SK-N-SH (cell line): ENCODE data around the gene HMGXB3. TPM values are rescaled to one million over a fixed set of nuclear protein-coding genes. Genes with fewer than 3 reads are reported as not detected.

Experiments
- CTCF ChIA-PET: fragments of 300-600, 350-600 bp; formaldehyde crosslinking; extraction: SDS; loops from one replicate; lab custom pipeline; 2021; lab: Yijun Ruan, JAX
- POLR2A ChIA-PET: fragments of 350-600 bp; sonication (Branson Sonifier 250); formaldehyde crosslinking; extraction: SDS; loops from one replicate; lab custom pipeline; 2020; ENCODE audit warnings: antibody characterized with exemption, inconsistent platforms; lab: Yijun Ruan, JAX
- DNase-seq: peaks from one replicate; pipeline ENCODE4 v3.0.0; 2012
- H2AFZ ChIP-seq: fragments of 200-600 bp; sonication (generic); 2 replicates; pipeline ENCODE4 v1.8.1; 2016; ENCODE audit warnings: antibody characterized with exemption, mild to moderate bottlenecking, low read depth
- H3F3A ChIP-seq: fragments of 200-600 bp; sonication (generic); replicated peaks from 2 replicates; pipeline ENCODE3; 2016; ENCODE audit warnings: antibody characterized with exemption, mild to moderate bottlenecking; ENCODE audit not compliant: insufficient read depth
- H3K27ac ChIP-seq, 2 experiments: fragments of 200-500 bp in 1 of 2; fragments of 200-600 bp in 1 of 2; sonication (Bioruptor generic) in 1 of 2; sonication (generic), shearing (Covaris generic) in 1 of 2; 2 replicates each; pipeline versions ENCODE4 v1.5.1 to v1.6.1; 2014 to 2016; ENCODE audit warnings: low read depth in 2 of 2, inconsistent platforms in 1 of 2, low read length in 1 of 2, mild to moderate bottlenecking in 1 of 2, mixed read lengths in 1 of 2
- H3K27me3 ChIP-seq: fragments of 200-600 bp; sonication (generic), shearing (Covaris generic); 2 replicates; pipeline ENCODE4 v1.6.1; 2016; ENCODE audit warnings: mixed run types; ENCODE audit not compliant: insufficient read depth
- H3K36me3 ChIP-seq, 2 experiments: fragments of 200-500 bp in 1 of 2; fragments of 200-600 bp in 1 of 2; sonication (Bioruptor generic) in 1 of 2; sonication (generic) in 1 of 2; replicated peaks in 1 of 2; 2 replicates each; pipeline versions ENCODE3 to v1.5.1; 2014 to 2016; ENCODE audit warnings: low read length in 1 of 2, mild to moderate bottlenecking in 1 of 2; ENCODE audit not compliant: insufficient read depth in 2 of 2, control insufficient read depth in 1 of 2
- H3K4me1 ChIP-seq, 2 experiments: fragments of 200-500 bp in 1 of 2; fragments of 200-600 bp in 1 of 2; sonication (Bioruptor generic) in 1 of 2; sonication (generic), shearing (Covaris generic) in 1 of 2; 2 replicates each; pipeline versions ENCODE4 v1.5.1 to v1.6.1; 2014 to 2016; ENCODE audit warnings: low read depth in 1 of 2, low read length in 1 of 2, mixed run types in 1 of 2; ENCODE audit not compliant: insufficient read depth in 2 of 2, control insufficient read depth in 1 of 2
- H3K4me2 ChIP-seq: fragments of 200-600 bp; sonication (generic), shearing (Covaris generic); 2 replicates; pipeline ENCODE4 v1.6.1; 2017; ENCODE audit warnings: mixed run types
- H3K4me3 ChIP-seq, 2 experiments: fragments of 200-500 bp in 1 of 2; fragments of 200-600 bp in 1 of 2; sonication (Bioruptor generic) in 1 of 2; sonication (generic), shearing (Covaris generic) in 1 of 2; 2 replicates each; pipeline versions ENCODE4 v1.5.1 to v1.8.1; 2014 to 2016; ENCODE audit warnings: low read depth in 2 of 2, inconsistent platforms in 1 of 2, low read length in 1 of 2, mild to moderate bottlenecking in 1 of 2, mixed read lengths in 1 of 2, moderate library complexity in 1 of 2
- H3K79me2 ChIP-seq: fragments of 200-600 bp; sonication (generic); 2 replicates; pipeline ENCODE4 v1.8.1; 2017; ENCODE audit warnings: mild to moderate bottlenecking; ENCODE audit not compliant: insufficient read depth
- H3K9ac ChIP-seq: fragments of 200-600 bp; sonication (generic); 2 replicates; pipeline ENCODE4 v1.6.1; 2017; ENCODE audit warnings: mixed run types
- H3K9me2 ChIP-seq: fragments of 200-600 bp; sonication (generic); 2 replicates; pipeline ENCODE4 v1.6.1; 2017; ENCODE audit warnings: mixed run types
- H3K9me3 ChIP-seq: fragments of 200-600 bp; sonication (generic); 2 replicates; pipeline ENCODE4 v1.6.1; 2017; ENCODE audit warnings: mixed run types, mild to moderate bottlenecking, moderate library complexity
- H4K20me1 ChIP-seq: fragments of 200-600 bp; sonication (generic); 2 replicates; pipeline ENCODE4 v1.6.1; 2017; ENCODE audit warnings: mild to moderate bottlenecking, mixed run types; ENCODE audit not compliant: insufficient read depth
- CHD2 ChIP-seq: fragments of 150-350 bp; IDR thresholded peaks from 2 replicates; pipeline ENCODE4 v1.6.1; 2018; ENCODE audit warnings: low read length; ENCODE audit not compliant: partially characterized antibody
- ELF1 ChIP-seq: IDR thresholded peaks from 2 replicates; pipeline ENCODE4 v1.4.0; 2012
- EP300 ChIP-seq, 2 experiments: IDR thresholded peaks; 2 replicates each; pipeline versions ENCODE4 v1.4.0 to v1.6.1; 2012; ENCODE audit warnings: borderline replicate concordance in 1 of 2, low read depth in 1 of 2, low read length in 1 of 2
- FOSL2 ChIP-seq: IDR thresholded peaks from 2 replicates; pipeline ENCODE4 v1.4.0; 2012; ENCODE audit warnings: low read depth, mild to moderate bottlenecking, moderate library complexity, borderline replicate concordance
- FOXJ3 ChIP-seq: sonication (generic); formaldehyde crosslinking; IDR thresholded peaks from 2 replicates; pipeline ENCODE4 v1.5.1; 2020; ENCODE audit warnings: mild to moderate bottlenecking, missing genetic modification reagents
- FOXM1 ChIP-seq: IDR thresholded peaks from 2 replicates; pipeline ENCODE4 v1.4.0; 2012; ENCODE audit warnings: low read depth, mild to moderate bottlenecking
- GATA2 ChIP-seq: sonication (generic); formaldehyde crosslinking; IDR thresholded peaks from 2 replicates; pipeline ENCODE4 v1.5.0; 2020; ENCODE audit warnings: mild to moderate bottlenecking, missing genetic modification reagents
- MEF2A ChIP-seq: IDR thresholded peaks from 2 replicates; pipeline ENCODE4 v1.4.0; 2012; ENCODE audit warnings: low read depth, borderline replicate concordance
- POLR2AphosphoS5 ChIP-seq: IDR thresholded peaks from 2 replicates; pipeline ENCODE4 v1.6.1; 2012; ENCODE audit warnings: low read depth, low read length
- RFX5 ChIP-seq: IDR thresholded peaks from 2 replicates; pipeline ENCODE4 v1.6.1; 2012; ENCODE audit warnings: mild to moderate bottlenecking, improper control_type of control experiment, low read length
- RXRA ChIP-seq: IDR thresholded peaks from 2 replicates; pipeline ENCODE4 v1.4.0; 2012; ENCODE audit warnings: low read depth, mild to moderate bottlenecking, borderline replicate concordance
- SIN3A ChIP-seq: IDR thresholded peaks from 2 replicates; pipeline ENCODE4 v1.6.1; 2012; ENCODE audit warnings: low read depth, mild to moderate bottlenecking, low read length, moderate library complexity, borderline replicate concordance
- SMC3 ChIP-seq: IDR thresholded peaks from 2 replicates; pipeline ENCODE4 v1.6.1; 2012; ENCODE audit warnings: low read depth, low read length, improper control_type of control experiment
- TAF1 ChIP-seq: IDR thresholded peaks from 2 replicates; pipeline ENCODE4 v1.6.1; 2012; ENCODE audit warnings: low read depth, mild to moderate bottlenecking, low read length, moderate library complexity, borderline replicate concordance
- TCF12 ChIP-seq: IDR thresholded peaks from 2 replicates; pipeline ENCODE4 v1.4.0; 2012
- TEAD4 ChIP-seq: IDR thresholded peaks from 2 replicates; pipeline ENCODE4 v1.4.0; 2012; ENCODE audit warnings: mild to moderate bottlenecking, borderline replicate concordance; ENCODE audit not compliant: insufficient read depth
- YY1 ChIP-seq: IDR thresholded peaks from 2 replicates; pipeline ENCODE4 v1.4.0; 2012; ENCODE audit warnings: low read depth, mild to moderate bottlenecking
- WGBS: methylation state at CpG from one replicate; pipeline ENCODE4 v1.1.6; 2017; ENCODE audit warnings: low lambda C conversion rate; 5-methylcytosine and 5-hydroxymethylcytosine counted together
- polyA plus RNA-seq, 3 experiments: library from polyadenylated mRNA; depleted of rRNA; stranded (reverse); fragments of >200 nt; gene quantifications; 2 replicates each; pipeline ENCODE4 v1.2.3, GENCODE V29; 2012
- TF ChIP-seq, protein P1 (sequence below): fragments of 150-350 bp; IDR thresholded peaks from 2 replicates; pipeline ENCODE4 v1.6.1; 2016; ENCODE audit warnings: mild to moderate bottlenecking, low read depth, low read length
- TF ChIP-seq, protein P2 (sequence below): IDR thresholded peaks from 2 replicates; pipeline ENCODE4 v1.6.1; 2012; ENCODE audit warnings: mild to moderate bottlenecking, low read depth, low read length, moderate library complexity
- TF ChIP-seq, protein P3 (sequence below): IDR thresholded peaks from 2 replicates; pipeline ENCODE4 v1.4.0; 2012; ENCODE audit warnings: low read depth, borderline replicate concordance
- TF ChIP-seq, protein P4 (sequence below): fragments of 200-600 bp; sonication (generic); IDR thresholded peaks from 2 replicates; pipeline ENCODE4 v1.6.1; 2017; ENCODE audit warnings: antibody characterized with exemption, mild to moderate bottlenecking, moderate library complexity
- TF ChIP-seq, protein P5 (sequence below): IDR thresholded peaks from 2 replicates; pipeline ENCODE4 v1.4.0; 2012; ENCODE audit warnings: low read depth
- TF ChIP-seq, protein P6 (sequence below): fragments of 150-350 bp; IDR thresholded peaks from 2 replicates; pipeline ENCODE4 v1.6.1; 2017; ENCODE audit warnings: antibody characterized with exemption, low read length, low read depth, borderline replicate concordance

Gene HMGXB3
- polyA plus RNA-seq, 1 of the 3 experiments (the other 2 are of a cell fraction), result 28.8 TPM

DNA sequence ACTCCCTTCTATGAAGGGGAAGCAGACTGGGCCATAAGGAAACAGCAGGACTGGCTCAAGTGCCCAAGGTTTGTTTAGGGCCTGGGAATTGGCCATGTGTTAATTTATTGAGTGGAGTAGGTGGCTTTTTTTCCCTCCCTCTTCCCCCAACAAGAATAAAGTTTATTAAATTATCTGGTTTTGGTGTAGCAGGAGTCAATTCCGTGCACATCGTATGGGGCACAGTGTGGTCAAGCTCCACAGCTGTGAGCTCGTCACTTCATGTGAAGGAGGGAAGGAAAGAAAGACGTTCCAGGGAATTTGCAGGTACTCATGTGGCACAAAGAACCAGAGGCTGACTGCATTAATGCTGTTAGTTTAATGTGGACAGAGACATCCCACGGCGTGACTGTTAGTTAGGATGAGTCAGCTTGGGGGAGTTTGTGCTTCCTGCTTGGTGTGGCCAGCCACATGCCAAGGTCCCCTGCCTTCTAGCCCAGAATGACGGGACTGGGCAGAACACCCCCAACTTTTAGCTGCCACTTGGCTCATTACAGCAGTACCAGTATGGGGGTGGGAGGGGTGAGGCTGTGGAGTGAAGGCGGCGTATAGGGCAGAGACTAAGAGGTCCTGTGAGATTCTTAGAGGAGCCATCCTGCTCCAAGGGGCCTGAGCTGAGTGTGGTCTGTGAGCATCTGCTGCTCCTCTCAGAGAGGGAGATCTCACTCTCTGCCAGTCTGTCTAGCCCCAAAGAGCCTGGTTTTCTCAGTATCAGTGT lies 52.6 kb downstream of the HMGXB3 start:
- H3K9ac ChIP-seq, result peak overlapping the region; percentile 24; the same call in 1 of the 2 replicates
- H3K4me2 ChIP-seq, result peak overlapping the region; percentile 29; the same call in 1 of the 2 replicates
- peaks cover 6% of the 10 kb centered on the region for H3F3A ChIP-seq
- no peak overlapping the region for H3K4me3 ChIP-seq
- H3K9me3 ChIP-seq, result no peaks in the 10 kb centered on the region
- H3K27me3 ChIP-seq, result no peaks in the 10 kb centered on the region
- H3K36me3 ChIP-seq, result peaks cover 37 to 69% of the 10 kb centered on the region in 2 experiments
- ChIA-PET CTCF (no interaction called here), POLR2A (no interaction called here)
- 50% methylated on average over 7 of the region's 9 CpGs for WGBS
- H3K9me2 ChIP-seq, result no peaks in the 10 kb centered on the region
- H4K20me1 ChIP-seq, result no peaks in the 10 kb centered on the region
- DNase-seq, result peak; percentile 5
- H3K27ac ChIP-seq, result peak overlapping the region; percentile 14 to 65; a peak in 3 of 4 replicates
- H3K4me1 ChIP-seq, result peaks cover 0 to 7% of the 10 kb centered on the region in 2 experiments; a peak in 3 of 4 replicates
- H2AFZ ChIP-seq, result no peak overlapping the region
- H3K79me2 ChIP-seq, result no peaks in the 10 kb centered on the region
- TF ChIP-seq YY1 (no peak), FOXM1 (no peak), TAF1 (no peak), CHD2 (no peak), SIN3A (no peak), TEAD4 (no peak), SMC3 (no peak), MEF2A (no peak), FOSL2 (peak; percentile 69; the same call in 1 of the 2 replicates), POLR2AphosphoS5 (no peak), RFX5 (no peak), EP300 (IDR thresholded peaks at IDR 0.05; ENCODE audit: borderline replicate concordance in 1 of 2, low read depth in 1 of 2, low read length in 1 of 2) (no peak), FOXJ3 (CRISPR knock-in tag) (no peak), RXRA (no peak), ELF1 (no peak), GATA2 (CRISPR knock-in tag) (no peak), TCF12 (peak; percentile 34; the same call in 1 of the 2 replicates)
- TF ChIP-seq, protein P1, sequence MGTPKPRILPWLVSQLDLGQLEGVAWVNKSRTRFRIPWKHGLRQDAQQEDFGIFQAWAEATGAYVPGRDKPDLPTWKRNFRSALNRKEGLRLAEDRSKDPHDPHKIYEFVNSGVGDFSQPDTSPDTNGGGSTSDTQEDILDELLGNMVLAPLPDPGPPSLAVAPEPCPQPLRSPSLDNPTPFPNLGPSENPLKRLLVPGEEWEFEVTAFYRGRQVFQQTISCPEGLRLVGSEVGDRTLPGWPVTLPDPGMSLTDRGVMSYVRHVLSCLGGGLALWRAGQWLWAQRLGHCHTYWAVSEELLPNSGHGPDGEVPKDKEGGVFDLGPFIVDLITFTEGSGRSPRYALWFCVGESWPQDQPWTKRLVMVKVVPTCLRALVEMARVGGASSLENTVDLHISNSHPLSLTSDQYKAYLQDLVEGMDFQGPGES, result no peak
- TF ChIP-seq, protein P2, sequence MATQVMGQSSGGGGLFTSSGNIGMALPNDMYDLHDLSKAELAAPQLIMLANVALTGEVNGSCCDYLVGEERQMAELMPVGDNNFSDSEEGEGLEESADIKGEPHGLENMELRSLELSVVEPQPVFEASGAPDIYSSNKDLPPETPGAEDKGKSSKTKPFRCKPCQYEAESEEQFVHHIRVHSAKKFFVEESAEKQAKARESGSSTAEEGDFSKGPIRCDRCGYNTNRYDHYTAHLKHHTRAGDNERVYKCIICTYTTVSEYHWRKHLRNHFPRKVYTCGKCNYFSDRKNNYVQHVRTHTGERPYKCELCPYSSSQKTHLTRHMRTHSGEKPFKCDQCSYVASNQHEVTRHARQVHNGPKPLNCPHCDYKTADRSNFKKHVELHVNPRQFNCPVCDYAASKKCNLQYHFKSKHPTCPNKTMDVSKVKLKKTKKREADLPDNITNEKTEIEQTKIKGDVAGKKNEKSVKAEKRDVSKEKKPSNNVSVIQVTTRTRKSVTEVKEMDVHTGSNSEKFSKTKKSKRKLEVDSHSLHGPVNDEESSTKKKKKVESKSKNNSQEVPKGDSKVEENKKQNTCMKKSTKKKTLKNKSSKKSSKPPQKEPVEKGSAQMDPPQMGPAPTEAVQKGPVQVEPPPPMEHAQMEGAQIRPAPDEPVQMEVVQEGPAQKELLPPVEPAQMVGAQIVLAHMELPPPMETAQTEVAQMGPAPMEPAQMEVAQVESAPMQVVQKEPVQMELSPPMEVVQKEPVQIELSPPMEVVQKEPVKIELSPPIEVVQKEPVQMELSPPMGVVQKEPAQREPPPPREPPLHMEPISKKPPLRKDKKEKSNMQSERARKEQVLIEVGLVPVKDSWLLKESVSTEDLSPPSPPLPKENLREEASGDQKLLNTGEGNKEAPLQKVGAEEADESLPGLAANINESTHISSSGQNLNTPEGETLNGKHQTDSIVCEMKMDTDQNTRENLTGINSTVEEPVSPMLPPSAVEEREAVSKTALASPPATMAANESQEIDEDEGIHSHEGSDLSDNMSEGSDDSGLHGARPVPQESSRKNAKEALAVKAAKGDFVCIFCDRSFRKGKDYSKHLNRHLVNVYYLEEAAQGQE, result peak; percentile 67; the same call in 1 of the 2 replicates
- TF ChIP-seq, protein P3, sequence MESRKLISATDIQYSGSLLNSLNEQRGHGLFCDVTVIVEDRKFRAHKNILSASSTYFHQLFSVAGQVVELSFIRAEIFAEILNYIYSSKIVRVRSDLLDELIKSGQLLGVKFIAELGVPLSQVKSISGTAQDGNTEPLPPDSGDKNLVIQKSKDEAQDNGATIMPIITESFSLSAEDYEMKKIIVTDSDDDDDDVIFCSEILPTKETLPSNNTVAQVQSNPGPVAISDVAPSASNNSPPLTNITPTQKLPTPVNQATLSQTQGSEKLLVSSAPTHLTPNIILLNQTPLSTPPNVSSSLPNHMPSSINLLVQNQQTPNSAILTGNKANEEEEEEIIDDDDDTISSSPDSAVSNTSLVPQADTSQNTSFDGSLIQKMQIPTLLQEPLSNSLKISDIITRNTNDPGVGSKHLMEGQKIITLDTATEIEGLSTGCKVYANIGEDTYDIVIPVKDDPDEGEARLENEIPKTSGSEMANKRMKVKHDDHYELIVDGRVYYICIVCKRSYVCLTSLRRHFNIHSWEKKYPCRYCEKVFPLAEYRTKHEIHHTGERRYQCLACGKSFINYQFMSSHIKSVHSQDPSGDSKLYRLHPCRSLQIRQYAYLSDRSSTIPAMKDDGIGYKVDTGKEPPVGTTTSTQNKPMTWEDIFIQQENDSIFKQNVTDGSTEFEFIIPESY, result no peak
- TF ChIP-seq, protein P4, sequence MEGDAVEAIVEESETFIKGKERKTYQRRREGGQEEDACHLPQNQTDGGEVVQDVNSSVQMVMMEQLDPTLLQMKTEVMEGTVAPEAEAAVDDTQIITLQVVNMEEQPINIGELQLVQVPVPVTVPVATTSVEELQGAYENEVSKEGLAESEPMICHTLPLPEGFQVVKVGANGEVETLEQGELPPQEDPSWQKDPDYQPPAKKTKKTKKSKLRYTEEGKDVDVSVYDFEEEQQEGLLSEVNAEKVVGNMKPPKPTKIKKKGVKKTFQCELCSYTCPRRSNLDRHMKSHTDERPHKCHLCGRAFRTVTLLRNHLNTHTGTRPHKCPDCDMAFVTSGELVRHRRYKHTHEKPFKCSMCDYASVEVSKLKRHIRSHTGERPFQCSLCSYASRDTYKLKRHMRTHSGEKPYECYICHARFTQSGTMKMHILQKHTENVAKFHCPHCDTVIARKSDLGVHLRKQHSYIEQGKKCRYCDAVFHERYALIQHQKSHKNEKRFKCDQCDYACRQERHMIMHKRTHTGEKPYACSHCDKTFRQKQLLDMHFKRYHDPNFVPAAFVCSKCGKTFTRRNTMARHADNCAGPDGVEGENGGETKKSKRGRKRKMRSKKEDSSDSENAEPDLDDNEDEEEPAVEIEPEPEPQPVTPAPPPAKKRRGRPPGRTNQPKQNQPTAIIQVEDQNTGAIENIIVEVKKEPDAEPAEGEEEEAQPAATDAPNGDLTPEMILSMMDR, result no peak
- TF ChIP-seq, protein P5, sequence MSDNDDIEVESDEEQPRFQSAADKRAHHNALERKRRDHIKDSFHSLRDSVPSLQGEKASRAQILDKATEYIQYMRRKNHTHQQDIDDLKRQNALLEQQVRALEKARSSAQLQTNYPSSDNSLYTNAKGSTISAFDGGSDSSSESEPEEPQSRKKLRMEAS, result peak; percentile 86
- TF ChIP-seq, protein P6, sequence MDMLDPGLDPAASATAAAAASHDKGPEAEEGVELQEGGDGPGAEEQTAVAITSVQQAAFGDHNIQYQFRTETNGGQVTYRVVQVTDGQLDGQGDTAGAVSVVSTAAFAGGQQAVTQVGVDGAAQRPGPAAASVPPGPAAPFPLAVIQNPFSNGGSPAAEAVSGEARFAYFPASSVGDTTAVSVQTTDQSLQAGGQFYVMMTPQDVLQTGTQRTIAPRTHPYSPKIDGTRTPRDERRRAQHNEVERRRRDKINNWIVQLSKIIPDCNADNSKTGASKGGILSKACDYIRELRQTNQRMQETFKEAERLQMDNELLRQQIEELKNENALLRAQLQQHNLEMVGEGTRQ, result no peak
